Small intestine (tissue), 7 donors: ENCODE data around the gene IL18RAP. TPM values are rescaled to one million over a fixed set of nuclear protein-coding genes. Genes with fewer than 3 reads are reported as not detected.
A peak's percentile ranks its signal among the peaks of the same experiment; 100 is the strongest.

ENCODE experiments used
- DNase-seq, 2 donors: peaks; one replicate each; pipeline versions ENCODE4 v3.0.0 to v3.0.0-alpha.2; 2013
- FAIRE-seq: peaks from 2 replicates; lab custom pipeline; 2012; peaks lifted over from hg19 to GRCh38; lab: Jason Lieb, UNC
- H3K27ac ChIP-seq, 3 donors: one replicate each; pipeline ENCODE4 v1.5.1; 2013; ENCODE audit warnings: low read length in 2 of 3, mild to moderate bottlenecking in 2 of 3, control low read depth in 1 of 3, inconsistent platforms in 1 of 3, low read depth in 1 of 3, moderate library complexity in 1 of 3
- H3K27me3 ChIP-seq, 3 donors: one replicate each; pipeline ENCODE4 v1.6.1; 2013; ENCODE audit warnings: low read length in 3 of 3, inconsistent platforms in 1 of 3; ENCODE audit not compliant: control insufficient read depth in 3 of 3, insufficient read depth in 3 of 3
- H3K36me3 ChIP-seq, 3 donors: one replicate each; pipeline ENCODE4 v1.6.1; 2013; ENCODE audit warnings: low read length in 3 of 3, inconsistent platforms in 1 of 3, low read depth in 1 of 3, mild to moderate bottlenecking in 1 of 3, moderate library complexity in 1 of 3; ENCODE audit not compliant: control insufficient read depth in 3 of 3, insufficient read depth in 2 of 3
- H3K4me1 ChIP-seq, 3 donors: one replicate each; pipeline ENCODE4 v1.6.1; 2013; ENCODE audit warnings: low read length in 2 of 3, inconsistent platforms in 1 of 3, low read depth in 1 of 3, mild to moderate bottlenecking in 1 of 3, moderate library complexity in 1 of 3; ENCODE audit not compliant: control insufficient read depth in 3 of 3, insufficient read depth in 2 of 3
- H3K4me3 ChIP-seq, 3 donors: one replicate each; pipeline ENCODE4 v1.5.1; 2013; ENCODE audit warnings: low read length in 3 of 3, control low read depth in 1 of 3, inconsistent platforms in 1 of 3, low read depth in 1 of 3, mild to moderate bottlenecking in 1 of 3, moderate library complexity in 1 of 3
- H3K9me3 ChIP-seq, 2 donors: one replicate each; pipeline ENCODE4 v1.6.1; 2013; ENCODE audit warnings: low read depth in 1 of 2, low read length in 1 of 2; ENCODE audit not compliant: control insufficient read depth in 2 of 2, insufficient read depth in 1 of 2
- WGBS, 3 donors: extraction: QIAGEN DNeasy Blood & Tissue Kit; methylation state at CpG; one replicate each; pipeline ENCODE4 v1.1.7; 2013; 5-methylcytosine and 5-hydroxymethylcytosine counted together
- polyA plus RNA-seq, 4 donors: library from polyadenylated mRNA; stranded (reverse) in 3 of 4; unstranded in 1 of 4; fragments of 200-250 nt in 3 of 4; fragments of 120-200 nt in 1 of 4; gene quantifications; one replicate each; pipeline versions ENCODE4 v1.2.1 to v1.2.3, GENCODE V29; 2013
- donor health status: healthy with polysubstance abuse.
- donor health status: control.
- donor health status: control.
- donor health status: Bipolar disorder and iron deficiency.
- donor health status: healthy.

IL18RAP gene
- polyA plus RNA-seq, 4 donors: 0.22 to 1.00 (median 0.47) TPM

DNA sequence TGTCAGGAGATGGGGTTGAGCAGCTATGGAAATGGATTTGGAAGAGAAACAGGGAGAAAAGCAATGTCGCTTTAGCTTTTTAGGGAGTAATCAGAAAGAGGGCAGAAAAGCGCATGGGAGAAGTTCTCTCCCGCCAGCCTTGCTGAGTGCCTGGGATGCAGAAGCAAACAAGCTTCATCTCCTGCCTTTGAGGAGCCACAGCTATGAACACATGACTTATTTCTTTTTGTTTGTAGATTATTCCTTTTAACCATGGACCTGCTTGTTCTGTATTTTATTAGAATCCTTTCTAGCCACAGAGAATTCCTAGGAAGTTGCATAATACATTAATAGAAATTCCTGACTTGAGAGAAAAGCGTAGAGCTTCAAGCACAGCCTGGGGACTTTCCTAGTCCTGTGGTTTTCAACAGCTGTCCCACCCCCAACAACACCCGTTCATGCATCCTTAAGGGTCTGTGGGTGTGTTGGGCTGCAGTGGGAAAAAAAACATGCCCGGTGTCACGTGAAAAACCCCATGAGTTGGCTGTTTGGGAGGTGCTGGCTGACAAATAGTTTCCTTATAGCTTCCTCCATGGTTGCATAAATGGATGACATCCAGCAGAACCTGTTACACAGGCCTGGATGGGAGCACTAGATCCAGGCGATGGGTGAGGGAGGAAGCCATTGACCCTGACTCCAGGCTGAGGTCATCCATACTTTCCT lies 65.0 kb downstream of the IL18RAP start:
- Histone ChIP-seq H3K9me3 (peaks cover 0 to 8% of the 10 kb centered on the region in 2 donors), H3K36me3 (no peaks in the 10 kb centered on the region), H3K4me3 (no peak overlapping the region), H3K4me1 (peaks cover 0 to 11% (median 0%) of the 10 kb centered on the region in 3 donors), H3K27me3 (no peaks in the 10 kb centered on the region), H3K27ac (no peak overlapping the region)
- DNase-seq (peak; percentile 8 to 15), FAIRE-seq (no peak)
- WGBS, 3 donors: 56 to 67% (median 56%) methylated on average over 8 of the region's 8 CpGs

- H3K9me3 ChIP-seq: peaks cover 0 to 8% of the 10 kb centered on the region in 2 donors
- peaks cover 0 to 9% (median 0%) of the 10 kb centered on the region in 3 donors for H3K4me1 ChIP-seq
- no peak overlapping the region for H3K4me3 ChIP-seq
- DNase-seq (no peak), FAIRE-seq (no peak)
- no peaks in the 10 kb centered on the region for H3K27me3 ChIP-seq
- no peak overlapping the region for H3K27ac ChIP-seq
- WGBS, 3 donors: 81 to 94% (median 82%) methylated on average over 1 of the region's 1 CpG
- H3K36me3 ChIP-seq: no peaks in the 10 kb centered on the region
Measured at GRCh38 chr2:102489646-102490045, 66.7 kb downstream of the IL18RAP start.

GRCh38 chr2:102492006-102492405 lies 69.0 kb downstream of the IL18RAP start:
- Histone ChIP-seq H3K4me1 (no peaks in the 10 kb centered on the region), H3K27ac (no peak overlapping the region), H3K36me3 (no peaks in the 10 kb centered on the region), H3K4me3 (no peak overlapping the region), H3K9me3 (peaks cover 0 to 8% of the 10 kb centered on the region in 2 donors), H3K27me3 (peaks cover 0 to 2% (median 0%) of the 10 kb centered on the region in 3 donors)
- FAIRE-seq (no peak), DNase-seq (no peak)

DNA sequence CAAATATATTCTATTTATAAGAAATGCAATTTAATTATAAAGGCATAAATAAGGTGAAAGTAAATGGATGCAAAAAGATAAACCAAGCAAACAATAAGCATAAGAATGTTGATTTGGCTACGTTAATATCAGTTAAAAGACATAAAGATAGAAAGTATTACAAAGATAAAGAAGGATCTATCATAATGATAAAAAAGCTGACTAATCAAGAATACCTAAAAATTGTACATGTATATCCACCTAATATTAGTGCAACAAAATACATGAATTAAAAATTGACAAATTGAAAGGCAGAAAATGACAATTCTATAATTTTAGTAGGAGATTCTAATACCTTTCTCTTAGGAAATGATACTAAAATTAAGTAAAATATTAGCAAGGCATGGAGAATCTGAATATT lies 71.6 kb downstream of the IL18RAP start:
- FAIRE-seq (no peak), DNase-seq (no peak)
- H3K36me3 ChIP-seq: no peaks in the 10 kb centered on the region
- 78 to 88% (median 83%) methylated on average over 1 of the region's 1 CpG for WGBS, 3 donors
- H3K4me1 ChIP-seq: no peaks in the 10 kb centered on the region
- H3K27ac ChIP-seq: no peak overlapping the region
- H3K4me3 ChIP-seq: no peak overlapping the region
- peaks cover 0 to 8% of the 10 kb centered on the region in 2 donors for H3K9me3 ChIP-seq
- H3K27me3 ChIP-seq: peaks cover 0 to 2% (median 0%) of the 10 kb centered on the region in 3 donors

GRCh38 chr2:102498414-102498813 lies 75.5 kb downstream of the IL18RAP start:
- no peak overlapping the region for H3K4me3 ChIP-seq
- H3K36me3 ChIP-seq: no peaks in the 10 kb centered on the region
- no peaks in the 10 kb centered on the region for H3K9me3 ChIP-seq
- H3K27ac ChIP-seq: no peak overlapping the region
- H3K27me3 ChIP-seq: peaks cover 0 to 2% (median 0%) of the 10 kb centered on the region in 3 donors
- no peak for FAIRE-seq
- peaks cover 0 to 5% (median 3%) of the 10 kb centered on the region in 3 donors for H3K4me1 ChIP-seq
- WGBS, 3 donors: 73 to 95% (median 82%) methylated on average over 2 of the region's 2 CpGs
- no peak for DNase-seq

DNA sequence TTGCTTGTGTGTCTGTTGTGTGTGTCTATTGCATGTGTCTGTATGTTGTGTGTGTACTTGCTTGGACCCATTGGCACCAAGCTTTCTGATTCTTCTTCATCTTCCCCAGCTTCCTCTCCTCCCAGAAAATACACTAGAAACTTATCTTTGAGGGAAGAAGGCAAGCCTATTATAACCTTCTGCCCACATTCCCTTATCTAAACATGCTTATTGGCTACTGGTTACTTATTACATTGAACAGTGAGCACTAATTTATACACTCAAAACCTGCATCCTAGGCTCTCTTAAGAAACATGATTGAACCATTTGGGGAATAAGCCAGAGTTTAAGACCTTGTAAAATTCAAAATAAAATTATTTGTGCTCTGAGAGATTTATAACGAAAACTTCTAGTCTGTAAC lies 76.6 kb downstream of the IL18RAP start:
- DNase-seq: peak; percentile 23 to 41
- 70 to 84% (median 77%) methylated on average over 1 of the region's 1 CpG for WGBS, 3 donors
- Histone ChIP-seq H3K27ac (no peak overlapping the region), H3K27me3 (peaks cover 0 to 2% (median 0%) of the 10 kb centered on the region in 3 donors), H3K4me1 (peaks cover 0 to 5% (median 3%) of the 10 kb centered on the region in 3 donors), H3K4me3 (no peak overlapping the region), H3K36me3 (no peaks in the 10 kb centered on the region), H3K9me3 (no peaks in the 10 kb centered on the region)
- peak; percentile 33 for FAIRE-seq

Other genes with a start within 250 kb of the IL18RAP start
- under 1 TPM in 2 of 4 donors, not detected in 2; 0.25 to 0.34 TPM for gene IL1RL2, start 236.1 kb upstream of the IL18RAP start, polyA plus RNA-seq
- 10 to 100 TPM in 1 of 4 donors, 1 to 10 TPM in 2, under 1 TPM in 1; 0.31 to 14.6 (median 2.4) TPM for gene IL1RL1, start 111.6 kb upstream of the IL18RAP start, polyA plus RNA-seq
- gene IL18R1, start 67.4 kb upstream of the IL18RAP start, polyA plus RNA-seq: 1 to 10 TPM; 2.2 to 5.2 (median 3.9) TPM
- gene SLC9A4, start 50.1 kb downstream of the IL18RAP start, polyA plus RNA-seq: under 1 TPM in 1 of 4 donors, not detected in 3; 0.07 TPM
- gene SLC9A2, start 196.4 kb downstream of the IL18RAP start, polyA plus RNA-seq: 1 to 10 TPM; 1.4 to 4.7 (median 2.7) TPM